GM18526 (cell line): ENCODE data around the gene TPR.

Source experiments
- POLR2A ChIP-seq: IDR thresholded peaks from 3 replicates; pipeline ENCODE4 v1.6.1; 2011; ENCODE audit not compliant: insufficient read length; ENCODE audit errors: extremely low read depth

The TPR gene

GRCh38 chr1:186375152-186375928 is at the start of gene TPR, which contains the start of gene ODR4:
Gene TPR (minus strand): TSS chr1:186375253. CDS start chr1:186375028, 225 bp downstream.
Gene ODR4 (plus strand): TSS chr1:186375838. CDS start chr1:186379786, 3,948 bp downstream.
- TF ChIP-seq POLR2A: peak; percentile 74

- TF ChIP-seq POLR2A: no peak
These were observed 49.5 kb upstream of the TPR start for GRCh38 chr1:186424539-186424938.

GRCh38 chr1:186421446-186421845 is 46.4 kb upstream of the TPR start:
- TF ChIP-seq POLR2A: no peak

GRCh38 chr1:186420923-186421322 is 45.9 kb upstream of the TPR start:
- TF ChIP-seq POLR2A: no peak

- TF ChIP-seq POLR2A: no peak
These were observed 45.3 kb upstream of the TPR start for GRCh38 chr1:186420311-186420710.

- no peak for TF ChIP-seq POLR2A
These were observed 43.5 kb upstream of the TPR start for GRCh38 chr1:186418503-186418902.

GRCh38 chr1:186413319-186413718 is 38.3 kb upstream of the TPR start:
- no peak for TF ChIP-seq POLR2A

- no peak for TF ChIP-seq POLR2A
These were observed 34.0 kb upstream of the TPR start for GRCh38 chr1:186409091-186409490.

GRCh38 chr1:186404454-186405051 is 29.5 kb upstream of the TPR start:
- TF ChIP-seq POLR2A: no peak

GRCh38 chr1:186403632-186404031 is 28.6 kb upstream of the TPR start:
- TF ChIP-seq POLR2A: no peak

GRCh38 chr1:186391841-186392240 is 16.8 kb upstream of the TPR start:
- TF ChIP-seq POLR2A: no peak

- no peak for TF ChIP-seq POLR2A
These were observed 15.9 kb upstream of the TPR start for GRCh38 chr1:186390925-186391324.

- TF ChIP-seq POLR2A: no peak
These were observed 11.8 kb upstream of the TPR start for GRCh38 chr1:186386725-186387383.

GRCh38 chr1:186375929-186376319 is 871 bp upstream of the TPR start:
- TF ChIP-seq POLR2A: no peak

GRCh38 chr1:186374303-186375151 is 526 bp downstream of the TPR start:
- no peak for TF ChIP-seq POLR2A
